Medulla oblongata (tissue), 1 donor: ENCODE measurements around the gene CDC42EP5.
"Not testable (repeated sequence)": the region's sequence is repeated elsewhere in the genome, so short reads cannot be mapped to it uniquely, and the experiment has no call there.

Source experiments
- DNase-seq: peaks from one replicate; pipeline ENCODE4 v3.0.0-alpha.2; 2015; ENCODE audit errors: extremely low spot score

The CDC42EP5 gene

GRCh38 chr19:54473071-54473891 is at the start of gene CDC42EP5:
Gene CDC42EP5 (minus strand): TSS chr19:54473296. CDS start chr19:54465547, 7,749 bp downstream.
- DNase-seq = no peak

- no peak for DNase-seq
These were observed 48.9 kb upstream of the CDC42EP5 start for GRCh38 chr19:54521860-54522513.

GRCh38 chr19:54521022-54521859 is 48.1 kb upstream of the CDC42EP5 start:
- peak; percentile 46 for DNase-seq

GRCh38 chr19:54518844-54519243 is 45.7 kb upstream of the CDC42EP5 start:
- no peak for DNase-seq

GRCh38 chr19:54517483-54517882 is 44.4 kb upstream of the CDC42EP5 start:
- peak; percentile 58 for DNase-seq

GRCh38 chr19:54515156-54515555 is 42.1 kb upstream of the CDC42EP5 start:
- DNase-seq = no peak

- not testable (repeated sequence) for DNase-seq
These were observed 36.3 kb upstream of the CDC42EP5 start for GRCh38 chr19:54509200-54509940.

- not testable (repeated sequence) for DNase-seq
These were observed 35.4 kb upstream of the CDC42EP5 start for GRCh38 chr19:54508487-54508886.

- no peak for DNase-seq
These were observed 34.7 kb upstream of the CDC42EP5 start for GRCh38 chr19:54507824-54508223.

GRCh38 chr19:54507038-54507717 is 34.1 kb upstream of the CDC42EP5 start:
- DNase-seq = not testable (repeated sequence)

GRCh38 chr19:54506079-54506478 is 33.0 kb upstream of the CDC42EP5 start:
- no peak for DNase-seq

GRCh38 chr19:54505542-54505941 is 32.4 kb upstream of the CDC42EP5 start:
- not testable (repeated sequence) for DNase-seq

GRCh38 chr19:54502518-54503048 is 29.5 kb upstream of the CDC42EP5 start, which contains the start of gene LAIR2:
Gene LAIR2 (plus strand): TSS chr19:54502831. CDS start chr19:54502919, 88 bp downstream.
- DNase-seq = no peak

- DNase-seq = not testable (repeated sequence)
These were observed 25.3 kb upstream of the CDC42EP5 start for GRCh38 chr19:54498451-54498772.

GRCh38 chr19:54497747-54498450 is 24.8 kb upstream of the CDC42EP5 start:
- DNase-seq = not testable (repeated sequence)

- not testable (repeated sequence) for DNase-seq
These were observed 22.2 kb upstream of the CDC42EP5 start for GRCh38 chr19:54495284-54495683.

- DNase-seq = no peak
These were observed 21.0 kb upstream of the CDC42EP5 start for GRCh38 chr19:54493967-54494585.

- not testable (repeated sequence) for DNase-seq
These were observed 20.0 kb upstream of the CDC42EP5 start for GRCh38 chr19:54493056-54493455.

GRCh38 chr19:54492568-54492967 is 19.5 kb upstream of the CDC42EP5 start:
- DNase-seq = no peak
